Thoracic aorta (tissue), 2 donors: Measurements from ENCODE around the gene PTGDS. TPM values are rescaled to one million over a fixed set of nuclear protein-coding genes. Genes with fewer than 3 reads are reported as not detected.
A peak's percentile ranks its signal among the peaks of the same experiment; 100 is the strongest.

Experiments
- ATAC-seq: fragments of 150-250 bp; one replicate; pipeline ENCODE4 v1.8.0; 2017; ENCODE audit warnings: low read depth; ENCODE audit not compliant: insufficient number of reproducible peaks, low FRiP score
- DNase-seq: peaks from one replicate; pipeline ENCODE4 v3.0.0-alpha.2; 2020; ENCODE audit warnings: low spot score
- H3K27ac ChIP-seq, 2 donors: fragments of 200-600 bp; sonication (generic); 1 replicate in 1 of 2; 2 replicates in 1 of 2; pipeline ENCODE4 v1.5.1; 2016; ENCODE audit warnings: mild to moderate bottlenecking in 2 of 2, moderate library complexity in 2 of 2
- H3K27me3 ChIP-seq: fragments of 200-600 bp; sonication (generic); replicated peaks from 2 replicates; pipeline ENCODE4 v1.6.0; 2016; ENCODE audit warnings: mild to moderate bottlenecking; ENCODE audit not compliant: insufficient read depth
- H3K36me3 ChIP-seq: fragments of 200-600 bp; sonication (generic); one replicate; pipeline ENCODE4 v1.5.1; 2016
- H3K4me1 ChIP-seq, 2 donors: fragments of 200-600 bp; sonication (generic); 1 replicate in 1 of 2; 2 replicates in 1 of 2; pipeline versions ENCODE4 v1.5.1 to v1.6.0; 2016; ENCODE audit warnings: low read depth in 2 of 2, mild to moderate bottlenecking in 1 of 2; ENCODE audit not compliant: control insufficient read depth in 1 of 2
- H3K4me3 ChIP-seq: fragments of 200-600 bp; sonication (generic); 2 replicates; pipeline ENCODE4 v1.5.1; 2016; ENCODE audit warnings: mild to moderate bottlenecking
- H3K9me3 ChIP-seq: fragments of 200-600 bp; sonication (generic); 2 replicates; pipeline ENCODE4 v1.5.1; 2016
- total RNA-seq, 2 donors: library from RNA; depleted of rRNA; stranded (reverse); fragments of >200 nt; gene quantifications; one replicate each; pipeline versions ENCODE4 v1.1.0 to v1.2.3, GENCODE V29; 2016
- TF ChIP-seq, protein P1 (sequence below): fragments of 200-600 bp; sonication (generic); IDR thresholded peaks from one replicate; pipeline ENCODE4 v1.5.1; 2019; ENCODE audit warnings: antibody characterized with exemption

PTGDS gene
- total RNA-seq, 2 donors from 2014 or later: 66.1 to 89.5 TPM

DNA sequence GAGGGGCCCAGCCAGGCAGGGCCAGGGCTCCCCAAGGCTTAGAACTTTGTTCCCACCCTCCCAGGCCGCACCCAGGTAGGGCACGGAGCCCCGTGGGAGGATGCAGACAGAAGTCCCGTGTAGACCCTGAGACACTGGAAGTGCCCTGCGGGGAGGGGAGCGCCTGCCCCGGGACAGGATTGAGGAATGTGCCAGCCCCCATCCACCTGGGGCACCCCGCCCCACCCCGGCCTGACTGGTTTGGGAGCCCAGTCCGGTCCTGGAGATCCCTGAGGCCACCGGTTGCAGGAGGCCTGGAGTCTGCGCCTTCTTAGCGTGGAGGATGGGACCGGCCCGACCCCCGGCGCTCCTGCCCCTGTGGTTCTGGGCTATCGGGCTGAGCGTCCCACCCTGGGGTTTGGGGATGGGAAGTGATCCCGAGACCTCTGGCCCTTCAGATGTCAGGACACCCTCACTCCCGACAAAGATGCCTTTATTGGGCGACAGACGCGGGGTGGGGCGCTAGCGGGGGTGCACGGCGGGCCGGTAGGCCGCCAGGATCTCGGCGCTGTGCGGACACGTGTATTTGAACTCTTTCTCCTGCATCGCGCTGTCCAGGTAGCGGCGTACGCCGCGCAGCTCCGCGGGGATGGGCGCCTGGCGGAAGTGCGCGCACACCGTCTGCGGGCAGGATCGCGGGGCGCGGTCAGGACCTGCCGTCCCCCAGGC lies 17.0 kb downstream of the PTGDS start:
- Histone ChIP-seq H3K4me3 (no peak overlapping the region), H3K27me3 (no peaks in the 10 kb centered on the region), H3K4me1 (peaks cover 24 to 37% of the 10 kb centered on the region in 2 donors), H3K9me3 (no peaks in the 10 kb centered on the region), H3K27ac (no peak overlapping the region), H3K36me3 (no peaks in the 10 kb centered on the region)
- no peak for ATAC-seq
- no peak for DNase-seq
- TF ChIP-seq, protein P1, sequence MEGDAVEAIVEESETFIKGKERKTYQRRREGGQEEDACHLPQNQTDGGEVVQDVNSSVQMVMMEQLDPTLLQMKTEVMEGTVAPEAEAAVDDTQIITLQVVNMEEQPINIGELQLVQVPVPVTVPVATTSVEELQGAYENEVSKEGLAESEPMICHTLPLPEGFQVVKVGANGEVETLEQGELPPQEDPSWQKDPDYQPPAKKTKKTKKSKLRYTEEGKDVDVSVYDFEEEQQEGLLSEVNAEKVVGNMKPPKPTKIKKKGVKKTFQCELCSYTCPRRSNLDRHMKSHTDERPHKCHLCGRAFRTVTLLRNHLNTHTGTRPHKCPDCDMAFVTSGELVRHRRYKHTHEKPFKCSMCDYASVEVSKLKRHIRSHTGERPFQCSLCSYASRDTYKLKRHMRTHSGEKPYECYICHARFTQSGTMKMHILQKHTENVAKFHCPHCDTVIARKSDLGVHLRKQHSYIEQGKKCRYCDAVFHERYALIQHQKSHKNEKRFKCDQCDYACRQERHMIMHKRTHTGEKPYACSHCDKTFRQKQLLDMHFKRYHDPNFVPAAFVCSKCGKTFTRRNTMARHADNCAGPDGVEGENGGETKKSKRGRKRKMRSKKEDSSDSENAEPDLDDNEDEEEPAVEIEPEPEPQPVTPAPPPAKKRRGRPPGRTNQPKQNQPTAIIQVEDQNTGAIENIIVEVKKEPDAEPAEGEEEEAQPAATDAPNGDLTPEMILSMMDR: no peak

DNA sequence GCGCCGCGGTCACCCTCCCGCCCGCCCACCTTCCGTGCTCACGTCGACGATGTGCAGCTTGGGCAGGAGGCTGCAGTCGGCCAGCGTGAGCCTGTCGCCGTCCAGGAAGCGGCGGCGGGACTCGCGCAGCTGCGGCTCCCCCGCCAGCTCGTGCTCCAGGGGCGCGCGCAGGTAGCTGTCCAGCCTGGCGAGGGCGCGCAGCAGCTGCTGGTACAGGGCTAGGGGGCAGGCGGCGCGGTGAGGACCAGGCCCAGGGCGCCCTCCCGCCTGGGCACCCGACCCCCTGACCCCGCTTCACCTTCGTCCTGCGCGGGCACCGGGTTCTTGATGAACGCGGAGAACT lies 17.6 kb downstream of the PTGDS start:
- Histone ChIP-seq H3K9me3 (no peaks in the 10 kb centered on the region), H3K27ac (no peak overlapping the region), H3K27me3 (no peaks in the 10 kb centered on the region), H3K4me1 (peaks cover 24 to 37% of the 10 kb centered on the region in 2 donors), H3K4me3 (peak overlapping the region; percentile 63), H3K36me3 (no peaks in the 10 kb centered on the region)
- DNase-seq (no peak), ATAC-seq (no peak)
- TF ChIP-seq, protein P1: no peak

DNA sequence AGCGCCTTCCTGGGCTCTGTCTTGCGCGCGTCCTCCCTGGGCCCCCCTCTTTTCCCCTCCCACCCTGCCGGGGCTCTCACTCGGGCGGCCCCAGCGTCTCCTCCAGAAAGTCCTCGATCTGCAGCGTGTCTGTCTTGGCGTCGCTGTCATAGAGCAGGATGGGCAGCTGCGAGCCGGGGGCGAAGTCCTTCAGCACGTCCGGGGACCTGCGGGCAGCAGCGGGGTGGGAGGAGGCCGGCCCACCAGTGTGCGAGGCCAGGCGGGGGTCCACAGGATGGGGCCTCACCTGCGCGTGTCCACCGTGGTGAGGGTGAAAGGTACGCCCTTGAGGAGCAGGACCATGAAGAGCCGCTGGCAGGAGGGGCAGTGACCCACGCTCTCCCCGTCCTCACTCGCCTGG lies 18.1 kb downstream of the PTGDS start:
- DNase-seq (no peak), ATAC-seq (no peak)
- H3K4me1 ChIP-seq: peaks cover 24 to 37% of the 10 kb centered on the region in 2 donors
- H3K36me3 ChIP-seq: no peaks in the 10 kb centered on the region
- TF ChIP-seq, protein P1: no peak
- H3K27me3 ChIP-seq: no peaks in the 10 kb centered on the region
- H3K4me3 ChIP-seq: peak overlapping the region; percentile 63
- H3K9me3 ChIP-seq: no peaks in the 10 kb centered on the region
- no peak overlapping the region for H3K27ac ChIP-seq

DNA sequence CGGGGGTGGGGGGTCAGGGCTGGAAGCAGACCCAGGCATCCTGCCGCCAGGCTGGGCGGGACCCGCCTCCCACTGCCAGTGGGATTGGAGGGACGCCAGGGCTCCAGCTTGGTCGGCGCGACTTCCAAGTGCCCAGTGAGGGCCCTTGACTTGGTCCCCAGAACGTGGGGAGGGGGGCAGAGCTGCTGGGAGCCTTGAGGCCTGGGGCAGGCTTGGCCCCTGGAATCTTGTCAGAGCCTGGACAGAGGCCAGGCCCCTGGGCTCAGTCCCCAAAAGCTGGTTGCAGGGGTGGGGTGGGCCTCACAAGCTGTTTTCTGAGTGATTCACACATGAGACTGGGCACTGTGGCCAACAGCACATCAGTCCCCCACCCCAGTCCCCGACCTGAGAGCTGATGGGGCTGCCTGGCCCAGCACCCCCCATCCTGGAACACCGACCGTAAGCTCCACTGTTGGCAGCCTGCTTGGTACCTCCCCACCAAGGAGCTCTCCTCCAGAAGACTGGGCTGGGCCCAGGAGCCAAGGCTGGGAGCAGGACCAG lies 18.5 kb downstream of the PTGDS start:
- H3K4me1 ChIP-seq: peaks cover 24 to 37% of the 10 kb centered on the region in 2 donors
- H3K4me3 ChIP-seq: peak overlapping the region; percentile 63
- H3K9me3 ChIP-seq: no peaks in the 10 kb centered on the region
- no peaks in the 10 kb centered on the region for H3K27me3 ChIP-seq
- ATAC-seq (no peak), DNase-seq (no peak)
- H3K27ac ChIP-seq: peak overlapping the region in 1 of 2 donors; percentile 54
- H3K36me3 ChIP-seq: no peaks in the 10 kb centered on the region
- TF ChIP-seq, protein P1: no peak

DNA sequence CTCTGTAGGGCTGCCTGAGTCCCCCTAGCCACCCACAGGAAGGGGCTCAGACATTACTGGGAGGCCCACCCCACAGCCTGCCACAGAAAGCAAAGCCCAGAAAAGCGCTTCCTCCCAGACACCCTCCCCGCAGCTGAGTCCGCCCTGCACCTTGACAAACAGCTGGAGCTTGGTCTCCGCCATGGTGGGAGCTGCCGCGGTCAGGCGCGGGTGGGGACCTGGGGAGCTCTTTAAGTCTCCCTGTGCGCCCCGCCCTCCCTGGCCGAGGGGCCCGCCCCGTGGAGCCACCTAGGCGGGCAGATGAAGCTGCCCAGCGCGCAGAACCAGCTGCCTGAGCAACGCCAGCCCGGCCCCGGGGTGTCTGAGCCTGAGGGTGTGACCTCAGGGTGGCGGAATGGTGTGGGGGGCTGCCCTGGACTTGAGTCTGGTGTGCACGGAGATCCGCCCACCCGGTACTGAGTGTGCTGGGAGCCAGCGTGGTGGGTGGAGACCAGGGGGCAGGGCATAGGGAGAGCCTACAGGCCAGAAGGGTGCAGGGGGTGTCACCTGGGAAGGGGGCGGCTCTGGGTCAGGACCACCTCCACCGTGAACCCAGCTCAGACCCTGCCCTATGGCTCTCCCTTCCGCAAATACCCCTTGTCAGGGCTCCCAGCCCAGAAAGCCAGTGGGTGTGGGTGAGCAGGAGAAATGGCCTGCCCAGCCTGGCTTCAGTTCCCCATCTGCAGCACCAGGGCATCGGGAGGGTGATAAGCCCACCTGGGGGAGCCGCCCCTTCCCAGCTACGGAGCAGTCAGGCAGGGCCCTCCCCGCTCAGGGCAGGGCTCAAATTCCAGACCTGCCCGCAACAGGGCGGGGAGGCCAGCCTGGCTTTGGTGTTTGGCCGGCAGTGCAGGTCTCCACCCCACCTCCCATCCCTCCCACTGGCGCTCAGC lies 19.3 kb downstream of the PTGDS start, which contains the start of gene CLIC3:
TSS of gene CLIC3 (minus strand) at position 208 of the 932 bp plus-strand sequence. CDS start at position 183, 25 bp downstream.
- no peak for DNase-seq
- Histone ChIP-seq H3K9me3 (no peaks in the 10 kb centered on the region), H3K4me3 (peak within 1 kb of the TSS; percentile 63), H3K36me3 (no peaks in the 10 kb centered on the region), H3K4me1 (peaks cover 24 to 37% of the 10 kb centered on the region in 2 donors), H3K27me3 (no peaks in the 10 kb centered on the region), H3K27ac (peak within 1 kb of the TSS in 1 of 2 donors; percentile 54)
- ATAC-seq: no peak
- TF ChIP-seq, protein P1: no peak
